ENCODE data around the gene TNFRSF21. TPM values are rescaled to one million over a fixed set of nuclear protein-coding genes. Genes with fewer than 3 reads are reported as not detected.

Gene TNFRSF21
- total and polyA plus RNA-seq, 7 donors, result 2.7 to 22.3 (median 6.2) TPM

- Histone ChIP-seq H3K4me3 (no peak overlapping the region), H3K27me3 (ENCODE audit: insufficient read depth in 3 of 3, low read length in 2 of 3) (no peaks in the 10 kb centered on the region), H3K36me3 (ENCODE audit: insufficient read depth in 1 of 2, low read depth in 1 of 2) (no peaks in the 10 kb centered on the region), H3K27ac (no peak overlapping the region), H3K9me3 (no peaks in the 10 kb centered on the region), H3K4me1 (no peaks in the 10 kb centered on the region)
- TF ChIP-seq CTCF (IDR thresholded peaks at IDR 0.05), result no peak
- 85 to 88% (median 88%) methylated on average over 5 of the region's 5 CpGs for WGBS, 3 donors
- DNase-seq (no peak), ATAC-seq (no peak)
- intact Hi-C loops (cut with DNase I), result no loop called here
These were observed 113.6 kb downstream of the TNFRSF21 start for GRCh38 chr6:47196113-47196512.

- 33 to 40% (median 37%) methylated on average over 4 of the region's 4 CpGs for WGBS, 3 donors
- no peaks in the 10 kb centered on the region for H3K9me3 ChIP-seq
- intact Hi-C loops (cut with DNase I), result no loop called here
- no peak overlapping the region for H3K4me3 ChIP-seq
- no peaks in the 10 kb centered on the region for H3K27me3 ChIP-seq (ENCODE audit: insufficient read depth in 3 of 3, low read length in 2 of 3)
- ATAC-seq, result no peak
- no peaks in the 10 kb centered on the region for H3K4me1 ChIP-seq
- DNase-seq, result no peak
- H3K36me3 ChIP-seq (ENCODE audit: insufficient read depth in 1 of 2, low read depth in 1 of 2), result no peaks in the 10 kb centered on the region
- TF ChIP-seq CTCF (IDR thresholded peaks at IDR 0.05), result no peak
- no peak overlapping the region for H3K27ac ChIP-seq
These were observed 114.6 kb downstream of the TNFRSF21 start for GRCh38 chr6:47195011-47195650.

- Histone ChIP-seq H3K36me3 (ENCODE audit: insufficient read depth in 1 of 2, low read depth in 1 of 2) (no peaks in the 10 kb centered on the region), H3K9me3 (no peaks in the 10 kb centered on the region), H3K27me3 (ENCODE audit: insufficient read depth in 3 of 3, low read length in 2 of 3) (no peaks in the 10 kb centered on the region), H3K4me1 (no peaks in the 10 kb centered on the region), H3K27ac (no peak overlapping the region), H3K4me3 (no peak overlapping the region)
- DNase-seq (no peak), ATAC-seq (no peak)
- intact Hi-C loops (cut with DNase I), result no loop called here
- no peak for TF ChIP-seq CTCF (IDR thresholded peaks at IDR 0.05)
- WGBS, 3 donors, result 94 to 96% (median 96%) methylated on average over 1 of the region's 1 CpG
These were observed 121.1 kb downstream of the TNFRSF21 start for GRCh38 chr6:47188588-47189021.

GRCh38 chr6:47187893-47188587 is 121.7 kb downstream of the TNFRSF21 start:
- no peak for DNase-seq
- H3K9me3 ChIP-seq, result no peaks in the 10 kb centered on the region
- intact Hi-C loops (cut with DNase I), result no loop called here
- no peaks in the 10 kb centered on the region for H3K4me1 ChIP-seq
- no peaks in the 10 kb centered on the region for H3K27me3 ChIP-seq (ENCODE audit: insufficient read depth in 3 of 3, low read length in 2 of 3)
- no peak for ATAC-seq
- H3K4me3 ChIP-seq, result no peak overlapping the region
- WGBS, 3 donors, result 85 to 87% (median 86%) methylated on average over 5 of the region's 5 CpGs
- no peak for TF ChIP-seq CTCF (IDR thresholded peaks at IDR 0.05)
- H3K27ac ChIP-seq, result no peak overlapping the region
- no peaks in the 10 kb centered on the region for H3K36me3 ChIP-seq (ENCODE audit: insufficient read depth in 1 of 2, low read depth in 1 of 2)

Measured in psoas muscle (tissue), 8 donors.